DND-41 (cell line): ENCODE data around the gene SCGB1D1.

Source experiments
- CTCF ChIP-seq: IDR thresholded peaks from 2 replicates; pipeline ENCODE4 v1.5.1; 2012; ENCODE audit warnings: borderline replicate concordance, low read length, moderate library complexity, mild to moderate bottlenecking; ENCODE audit not compliant: poor library complexity, severe bottlenecking; ENCODE audit errors: extremely low read depth
- EZH2 ChIP-seq: IDR thresholded peaks from 3 replicates; pipeline ENCODE4 v1.6.1; 2012; ENCODE audit warnings: borderline replicate concordance, low read depth, mild to moderate bottlenecking, moderate library complexity, low read length, inconsistent platforms; ENCODE audit not compliant: severe bottlenecking

GRCh38 chr11:62169448-62169847, 20.6 kb upstream of the SCGB1D1 start:
- TF ChIP-seq CTCF = no peak
- no peak for TF ChIP-seq EZH2
